PC-3 (cell line): ENCODE measurements around the gene RPS8. TPM values are rescaled to one million over a fixed set of nuclear protein-coding genes. Genes with fewer than 3 reads are reported as not detected.

ENCODE experiments used
- ATAC-seq: fragments of 200-7000 bp; cut with Tn5 transposase; 2 replicates; pipeline ENCODE4 v1.9.1; 2020; ENCODE audit warnings: mild to moderate bottlenecking, moderate library complexity
- BruUV-seq: library from RNA; stranded (reverse); fragments of 400-500 nt; replicated peaks from 2 replicates; lab custom pipeline; 2021; lab: Mats Ljungman, UMichigan
- CTCF ChIA-PET: fragments of 300-600 bp; sonication (Branson Sonifier 250); formaldehyde crosslinking; loops from one replicate; lab custom pipeline; 2022; ENCODE audit warnings: antibody characterized with exemption; lab: Charles Lee
- POLR2A ChIA-PET: fragments of 300-600 bp; sonication (Branson Sonifier 250); formaldehyde crosslinking; loops from one replicate; lab custom pipeline; 2022; ENCODE audit warnings: antibody characterized with exemption; ENCODE audit not compliant: unreplicated experiment; lab: Charles Lee
- DNase-seq: peaks from one replicate; pipeline ENCODE4 v3.0.0-alpha.2; 2015
- H2AFZ ChIP-seq: fragments of 300-600 bp; sonication (generic); 2 replicates; pipeline ENCODE4 v1.6.0; 2016; ENCODE audit warnings: antibody characterized with exemption, low read length
- H3F3A ChIP-seq: fragments of 300-600 bp; sonication (generic); one replicate; pipeline ENCODE4 v1.6.0; 2017; ENCODE audit warnings: antibody characterized with exemption, low read length, control low read depth, mild to moderate bottlenecking; ENCODE audit not compliant: unreplicated experiment
- H3K27ac ChIP-seq: fragments of 300-600 bp; sonication (generic); 2 replicates; pipeline ENCODE4 v1.5.1; 2016; ENCODE audit warnings: mild to moderate bottlenecking, low read length
- H3K27me3 ChIP-seq: fragments of 300-600 bp; sonication (generic); 2 replicates; pipeline ENCODE4 v1.6.1; 2016; ENCODE audit warnings: low read length, mixed read lengths
- H3K36me3 ChIP-seq: fragments of 300-600 bp; sonication (generic); 2 replicates; pipeline ENCODE4 v1.6.1; 2016; ENCODE audit warnings: low read depth, mixed run types, low read length, mixed read lengths
- H3K4me1 ChIP-seq: fragments of 300-600 bp; sonication (generic); 2 replicates; pipeline ENCODE4 v1.5.1; 2016; ENCODE audit warnings: low read length; ENCODE audit not compliant: insufficient read depth
- H3K4me2 ChIP-seq: fragments of 300-600 bp; sonication (generic); 2 replicates; pipeline ENCODE4 v1.6.0; 2016; ENCODE audit warnings: low read length
- H3K4me3 ChIP-seq: fragments of 300-600 bp; sonication (generic); 2 replicates; pipeline ENCODE4 v1.5.1; 2016; ENCODE audit warnings: mild to moderate bottlenecking, low read length, mixed read lengths
- H3K79me2 ChIP-seq: fragments of 300-600 bp; sonication (generic); 2 replicates; pipeline ENCODE4 v1.6.1; 2017; ENCODE audit warnings: low read length, mixed read lengths
- H3K9ac ChIP-seq: fragments of 300-600 bp; sonication (generic); 2 replicates; pipeline ENCODE4 v1.6.0; 2016; ENCODE audit warnings: mild to moderate bottlenecking, low read length
- H3K9me2 ChIP-seq: fragments of 300-600 bp; sonication (generic); replicated peaks from 2 replicates; pipeline ENCODE4 v1.6.1; 2016; ENCODE audit warnings: mixed run types, low read length, mixed read lengths
- H3K9me3 ChIP-seq: fragments of 300-600 bp; sonication (generic); 2 replicates; pipeline ENCODE4 v1.6.1; 2016; ENCODE audit warnings: low read length, mixed read lengths
- H4K20me1 ChIP-seq: fragments of 300-600 bp; sonication (generic); 2 replicates; pipeline ENCODE4 v1.6.1; 2016; ENCODE audit warnings: low read length, mixed read lengths
- CTCF ChIP-seq: fragments of 300-600 bp; sonication (generic); conservative IDR thresholded peaks from 2 replicates; pipeline ENCODE4 v1.5.1; 2017; ENCODE audit warnings: antibody characterized with exemption, low read depth, mild to moderate bottlenecking, low read length
- EZH2 ChIP-seq: fragments of 300-600 bp; sonication (generic); IDR thresholded peaks from one replicate; pipeline ENCODE4 v1.6.1; 2017; ENCODE audit warnings: antibody characterized with exemption, mild to moderate bottlenecking, low read length; ENCODE audit not compliant: unreplicated experiment
- EZH2phosphoT487 ChIP-seq: fragments of 300-600 bp; sonication (generic); IDR thresholded peaks from 2 replicates; pipeline ENCODE4 v1.6.1; 2018; ENCODE audit warnings: mild to moderate bottlenecking, antibody characterized with exemption, low read length, borderline replicate concordance
- intact Hi-C: fragments of 100-400 bp; cut with micrococcal nuclease; formaldehyde crosslinking; loops from 2 replicates; pipeline ENCODE4 v1.9.0; 2023
- total RNA-seq: library from RNA; depleted of rRNA; stranded (reverse); fragments of >200 nt; gene quantifications from 2 replicates; pipeline ENCODE4 v1.2.3, GENCODE V29; 2014

RPS8 gene
- total RNA-seq, 1 experiment from 2014 or later: 1,663 TPM

- DNase-seq (no peak), ATAC-seq (no peak)
- Histone ChIP-seq H3K9ac (no peak overlapping the region), H3K9me2 (no peaks in the 10 kb centered on the region), H3F3A (peaks cover 11% of the 10 kb centered on the region), H3K27me3 (no peaks in the 10 kb centered on the region), H3K79me2 (no peaks in the 10 kb centered on the region), H3K36me3 (peaks cover 20% of the 10 kb centered on the region; the same call in 1 of the 2 replicates), H2AFZ (no peak overlapping the region), H4K20me1 (peaks cover 4% of the 10 kb centered on the region; the same call in 1 of the 2 replicates), H3K4me3 (no peak overlapping the region), H3K27ac (no peak overlapping the region), H3K4me2 (no peak overlapping the region), H3K4me1 (no peaks in the 10 kb centered on the region), H3K9me3 (no peaks in the 10 kb centered on the region)
- TF ChIP-seq CTCF: no peak
- TF ChIP-seq EZH2phosphoT487: no peak
- no peak for TF ChIP-seq EZH2
- POLR2A ChIA-PET: no interaction called here
- no TSS peak for BruUV-seq
- intact Hi-C loops: no loop called here
- CTCF ChIA-PET: no interaction called here
Observed at GRCh38 chr1:44784094-44785028, 9.0 kb downstream of the RPS8 start.

GRCh38 chr1:44785029-44785380, 9.7 kb downstream of the RPS8 start:
- Histone ChIP-seq H3K4me2 (no peak overlapping the region), H3K9ac (no peak overlapping the region), H3K27ac (no peak overlapping the region), H3K9me2 (no peaks in the 10 kb centered on the region), H3K4me1 (no peaks in the 10 kb centered on the region), H4K20me1 (no peaks in the 10 kb centered on the region), H3K79me2 (no peaks in the 10 kb centered on the region), H3K9me3 (no peaks in the 10 kb centered on the region), H3K36me3 (peaks cover 16% of the 10 kb centered on the region; the same call in 1 of the 2 replicates), H3F3A (peaks cover 11% of the 10 kb centered on the region), H3K4me3 (no peak overlapping the region), H2AFZ (no peak overlapping the region), H3K27me3 (no peaks in the 10 kb centered on the region)
- POLR2A ChIA-PET: no interaction called here
- intact Hi-C loops: no loop called here
- no peak for DNase-seq
- CTCF ChIA-PET: no interaction called here
- ATAC-seq: no peak
- TF ChIP-seq EZH2 (no peak), CTCF (no peak), EZH2phosphoT487 (no peak)
- no TSS peak for BruUV-seq

- no peaks in the 10 kb centered on the region for H4K20me1 ChIP-seq
- no peaks in the 10 kb centered on the region for H3K27me3 ChIP-seq
- H3K4me3 ChIP-seq: no peak overlapping the region
- H3K27ac ChIP-seq: no peak overlapping the region
- no peak overlapping the region for H3K9ac ChIP-seq
- no peaks in the 10 kb centered on the region for H3K9me3 ChIP-seq
- no peaks in the 10 kb centered on the region for H3K9me2 ChIP-seq
- H3F3A ChIP-seq: peaks cover 11% of the 10 kb centered on the region
- TF ChIP-seq EZH2phosphoT487: no peak
- no peak for TF ChIP-seq CTCF
- no peak for TF ChIP-seq EZH2
- intact Hi-C loops: no loop called here
- H3K4me2 ChIP-seq: no peak overlapping the region
- H3K36me3 ChIP-seq: peaks cover 10% of the 10 kb centered on the region; the same call in 1 of the 2 replicates
- ChIA-PET CTCF (no interaction called here), POLR2A (no interaction called here)
- ATAC-seq (no peak), DNase-seq (no peak)
- no peaks in the 10 kb centered on the region for H3K79me2 ChIP-seq
- no peak overlapping the region for H2AFZ ChIP-seq
- no TSS peak for BruUV-seq
- no peaks in the 10 kb centered on the region for H3K4me1 ChIP-seq
Observed at GRCh38 chr1:44785501-44786137, 10.3 kb downstream of the RPS8 start.
